ENCODE measurements around the gene DPM1.

The DPM1 gene

DNA sequence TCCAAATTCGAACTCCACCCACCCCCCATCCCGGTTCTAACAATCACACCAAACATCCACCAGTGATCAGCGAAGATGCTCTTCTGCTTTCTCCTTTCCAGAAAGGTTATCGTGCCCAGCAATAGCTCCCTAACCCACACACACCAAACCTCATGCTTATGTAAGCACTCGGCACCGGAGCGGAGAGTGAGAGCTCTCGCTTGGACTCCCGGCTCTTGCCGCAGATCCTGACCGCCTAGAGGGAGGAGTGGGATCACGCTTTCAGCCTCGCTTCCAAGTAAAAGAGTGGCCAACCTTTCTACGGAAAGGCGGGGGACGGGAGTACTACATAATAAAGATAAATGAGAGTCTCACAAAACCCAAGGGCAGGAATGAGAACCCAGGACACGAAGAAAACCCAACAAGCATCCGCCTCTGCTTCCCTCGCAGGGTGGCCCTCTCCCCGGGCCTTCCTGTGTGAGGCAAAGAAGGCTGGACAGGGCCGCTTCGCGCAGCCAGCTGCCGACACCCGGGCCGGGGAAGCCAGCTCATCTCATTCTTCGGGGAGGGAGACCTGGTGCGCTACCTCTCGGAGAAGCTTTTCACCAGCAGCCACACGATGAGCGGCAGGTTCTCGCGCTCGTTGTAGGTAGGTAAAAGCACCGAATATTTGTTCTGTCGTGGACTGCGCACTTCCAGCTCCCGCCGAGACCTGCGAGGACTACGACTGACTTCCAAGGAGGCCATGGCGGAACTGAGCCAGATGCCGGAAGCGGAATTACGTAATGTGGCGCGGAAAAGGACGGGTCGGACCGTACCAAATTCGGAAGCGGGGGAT, at the start of gene DPM1:
DPM1 (minus strand) TSS at position 735 of the 817 bp plus-strand sequence; CDS start at position 726, 9 bp downstream.
- peak; percentile 87 for DNase-seq (ENCODE audit: low read depth)

DNA sequence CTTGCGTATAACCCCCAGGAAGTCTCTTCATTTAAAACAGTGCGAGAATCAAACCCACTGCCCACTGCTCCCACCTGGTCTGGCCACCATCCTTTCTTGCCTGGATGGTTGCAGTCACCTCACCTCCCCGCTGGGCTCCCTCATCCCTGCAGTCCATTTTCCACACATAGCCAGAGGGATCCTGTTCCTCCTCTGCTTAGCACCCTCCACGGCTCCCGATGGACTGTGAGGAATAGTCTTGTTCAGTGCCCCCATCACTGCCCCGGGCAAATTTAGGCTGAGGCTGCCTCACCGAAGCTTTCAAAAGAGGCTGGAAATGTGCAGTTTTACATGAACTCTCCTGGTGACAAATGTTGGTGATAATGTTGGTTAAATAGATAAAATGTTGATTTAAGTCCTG, 46.9 kb upstream of the DPM1 start:
- DNase-seq (ENCODE audit: low read depth) = no peak

DNA sequence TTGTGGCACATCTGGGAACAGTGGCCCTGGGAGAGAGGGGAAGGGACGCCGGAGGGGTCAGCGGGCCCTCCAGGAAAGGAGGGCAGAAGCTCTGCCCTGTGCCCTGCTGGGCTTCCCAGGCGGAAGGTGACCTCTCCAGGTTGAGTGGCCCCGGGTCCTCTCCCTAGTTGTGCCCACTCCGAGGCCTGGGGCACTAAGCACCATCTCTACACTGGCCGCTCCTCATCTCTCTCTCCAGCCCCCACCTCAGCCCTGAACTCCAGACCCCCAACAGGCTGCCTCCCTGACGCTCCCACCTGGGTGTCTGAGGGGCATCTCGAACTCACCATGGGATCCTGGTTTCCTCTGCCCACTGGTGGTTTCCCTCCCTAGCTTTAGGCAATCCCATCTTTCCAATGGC, 46.4 kb upstream of the DPM1 start:
- no peak for DNase-seq (ENCODE audit: low read depth)

DNA sequence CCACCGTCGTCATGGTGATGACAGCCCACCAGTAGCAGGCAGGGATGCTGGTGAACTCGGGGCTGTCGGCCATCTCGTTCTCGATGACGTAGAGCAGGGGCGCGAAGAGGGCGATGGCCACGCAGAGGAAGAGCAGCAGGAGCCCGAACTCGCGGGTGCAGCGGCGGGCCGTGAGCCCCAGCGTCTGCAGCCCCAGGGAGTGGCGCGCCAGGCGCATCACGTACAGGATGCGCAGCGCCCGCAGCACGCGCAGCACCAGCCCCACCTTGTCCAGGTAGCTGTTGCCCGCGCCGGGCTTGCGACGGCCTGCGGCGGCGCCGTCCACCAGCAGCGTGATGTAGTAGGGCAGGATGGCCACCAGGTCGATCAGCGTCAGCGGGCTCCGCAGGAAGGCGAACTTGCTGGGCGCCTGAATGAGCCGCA, 46.0 kb upstream of the DPM1 start:
- DNase-seq (ENCODE audit: low read depth) = no peak

DNA sequence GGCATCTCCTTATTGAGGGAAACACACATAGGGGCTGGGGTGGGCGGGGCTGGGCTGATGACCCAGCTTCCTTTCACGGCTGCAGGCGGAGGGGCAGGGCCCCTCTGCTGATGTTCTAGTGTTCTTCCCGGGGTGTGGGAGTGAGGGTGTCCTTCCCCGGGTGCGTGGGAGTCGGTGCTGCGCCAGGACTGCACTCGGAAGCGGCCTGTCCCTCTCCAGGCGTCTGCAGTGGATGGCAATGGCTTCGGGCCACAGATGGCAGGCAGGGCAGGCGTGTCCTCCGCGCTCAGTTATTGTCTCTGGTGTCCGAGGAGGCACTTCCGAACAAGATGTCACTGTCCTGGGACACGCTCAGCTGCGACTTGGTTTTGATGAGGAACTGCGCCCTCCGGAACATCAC, 45.4 kb upstream of the DPM1 start:
- DNase-seq (ENCODE audit: low read depth) = no peak

DNA sequence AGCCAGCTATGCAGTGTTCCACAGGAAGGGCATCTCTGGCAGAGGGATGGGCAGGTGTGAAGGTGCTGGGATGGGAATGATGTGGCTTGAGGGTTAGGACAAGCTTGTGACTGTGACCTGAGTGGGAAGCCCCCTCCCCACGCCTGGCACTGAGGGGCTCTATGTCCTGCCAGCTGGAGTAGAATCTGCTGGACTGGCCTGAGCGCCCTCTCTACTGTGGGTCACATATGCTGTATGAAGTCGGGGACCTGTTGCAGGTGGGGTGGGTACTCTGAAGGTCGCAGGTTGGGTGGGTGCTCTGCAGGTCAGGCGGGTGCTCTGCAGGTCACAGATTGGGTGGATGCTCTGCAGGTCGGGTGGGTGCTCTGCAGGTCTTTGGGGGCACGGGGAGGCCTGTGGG, 44.3 kb upstream of the DPM1 start:
- no peak for DNase-seq (ENCODE audit: low read depth)

DNA sequence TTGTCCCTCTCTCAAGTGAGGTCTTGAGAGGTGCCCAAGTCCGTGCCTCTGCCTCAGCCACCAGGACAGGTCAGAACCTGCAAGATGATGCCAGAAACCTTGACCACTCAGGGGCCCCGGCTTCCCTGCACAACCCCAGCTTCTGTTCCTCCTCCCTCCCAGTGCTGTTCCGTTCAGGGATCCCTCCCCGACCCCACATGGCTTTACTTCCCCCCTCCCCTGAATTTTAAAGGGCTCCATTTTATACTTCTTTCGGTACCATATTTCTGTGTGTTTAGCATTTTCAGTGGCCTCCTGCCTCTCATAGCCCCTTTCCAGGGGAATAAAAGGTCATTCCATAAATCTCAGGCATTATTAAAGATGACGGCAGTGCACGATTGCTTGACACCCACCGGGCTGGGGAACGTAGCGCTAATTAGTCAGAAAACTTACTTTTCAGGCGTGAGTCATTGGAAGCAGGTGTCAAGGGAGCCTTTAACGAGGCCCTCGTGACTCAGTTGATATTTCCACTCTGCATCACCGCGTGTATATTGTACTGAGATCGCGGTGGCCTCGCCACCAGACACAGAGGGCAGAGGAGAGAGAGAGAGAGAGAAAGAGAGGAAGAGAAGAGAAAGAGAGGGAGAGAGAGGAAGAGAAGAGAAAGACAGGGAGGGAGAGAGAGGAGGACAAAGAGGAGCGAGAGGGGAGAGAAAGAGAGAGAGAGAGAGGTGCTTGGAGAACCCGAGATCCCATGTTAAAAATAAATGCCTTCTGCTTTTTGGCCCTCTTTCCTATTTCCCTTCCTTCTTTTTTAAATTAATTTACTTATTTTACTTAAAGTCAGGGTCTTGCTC, 43.3 kb upstream of the DPM1 start:
- DNase-seq (ENCODE audit: low read depth) = no peak

DNA sequence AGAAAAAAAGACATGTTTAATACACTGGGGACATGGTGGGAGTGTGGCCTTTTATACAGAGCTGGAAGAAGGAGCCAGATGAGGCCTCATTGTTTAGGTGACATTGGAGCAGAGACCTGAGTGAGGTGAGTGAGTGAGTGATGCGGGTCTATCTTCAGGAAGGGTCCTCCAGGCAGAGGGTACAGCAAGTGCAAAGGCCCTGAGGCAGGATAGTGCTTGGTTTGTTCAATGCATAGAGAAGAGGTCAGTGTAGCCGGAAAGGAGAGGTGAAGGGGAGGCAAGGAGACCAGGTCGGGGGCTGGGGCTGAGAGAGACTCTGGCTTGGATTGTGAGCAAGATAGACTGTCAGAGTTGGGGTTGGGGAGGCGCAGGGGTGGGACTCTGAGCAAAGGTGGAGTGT, 41.0 kb upstream of the DPM1 start:
- no peak for DNase-seq (ENCODE audit: low read depth)

DNA sequence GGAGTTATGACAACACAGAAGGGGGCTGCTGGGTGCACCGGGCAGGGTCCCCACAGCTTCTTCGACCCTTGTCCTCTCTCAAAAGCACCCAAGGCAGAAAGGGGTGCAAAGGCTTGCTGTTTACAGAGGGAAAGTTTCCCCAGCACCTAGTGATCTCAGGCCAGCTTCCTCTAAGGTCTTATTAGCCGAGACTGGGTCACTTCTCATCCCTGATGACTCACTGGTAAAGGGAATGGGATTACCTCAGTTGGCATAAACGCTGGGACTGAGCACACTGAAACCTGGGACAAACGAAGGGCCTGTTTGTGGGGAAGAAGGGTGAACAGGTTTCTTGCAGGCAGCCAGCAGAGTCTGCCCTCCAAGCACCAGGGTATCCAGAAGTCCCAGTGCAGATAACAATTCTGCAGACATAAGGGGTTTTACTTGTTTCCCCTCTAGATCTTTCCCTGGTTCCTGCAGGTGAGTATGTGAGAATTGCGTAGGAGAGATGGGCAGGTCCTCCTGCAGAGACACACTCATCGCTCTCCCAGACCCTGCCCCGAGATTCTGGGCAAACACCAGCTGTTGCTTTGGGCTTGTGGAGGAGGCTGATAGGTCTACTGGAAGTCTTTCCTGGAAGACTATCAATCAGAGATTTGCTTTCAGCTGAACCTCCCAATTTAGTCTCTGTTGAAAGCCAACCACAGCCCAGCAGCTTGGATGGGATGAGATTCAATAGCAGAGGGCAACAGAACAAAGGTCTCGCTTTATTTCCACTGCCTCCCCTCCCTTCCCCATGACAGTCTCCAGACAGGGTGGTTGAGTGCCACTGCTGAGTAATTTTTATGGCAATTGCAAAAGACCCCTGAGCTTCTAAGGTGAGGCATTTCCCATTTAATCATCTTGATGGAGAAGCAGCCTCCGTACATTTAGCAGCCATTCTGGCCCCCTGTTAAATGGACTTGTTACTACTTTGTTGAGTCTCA, 38.9 kb upstream of the DPM1 start:
- peak; percentile 58 for DNase-seq (ENCODE audit: low read depth)

DNA sequence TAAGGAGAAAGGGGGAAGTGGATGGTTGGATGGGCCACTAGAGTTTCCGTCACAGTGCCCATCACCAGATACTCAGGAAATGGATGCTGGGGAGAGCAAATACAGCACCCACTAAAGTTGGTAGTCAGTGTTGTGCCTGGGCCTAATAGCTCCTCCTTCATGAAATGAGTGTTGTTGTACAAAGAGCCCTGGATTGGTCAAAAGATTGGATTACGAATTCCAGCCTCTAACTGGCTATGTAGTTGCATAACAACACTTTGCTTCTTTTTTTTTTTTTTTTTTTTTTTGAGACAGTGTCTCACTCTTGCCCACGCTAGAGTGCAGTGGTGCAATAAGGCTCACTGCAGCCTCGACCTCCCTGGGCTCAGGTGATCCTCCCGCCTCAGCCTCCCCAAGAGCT, 37.2 kb upstream of the DPM1 start:
- DNase-seq (ENCODE audit: low read depth) = peak; percentile 62

DNA sequence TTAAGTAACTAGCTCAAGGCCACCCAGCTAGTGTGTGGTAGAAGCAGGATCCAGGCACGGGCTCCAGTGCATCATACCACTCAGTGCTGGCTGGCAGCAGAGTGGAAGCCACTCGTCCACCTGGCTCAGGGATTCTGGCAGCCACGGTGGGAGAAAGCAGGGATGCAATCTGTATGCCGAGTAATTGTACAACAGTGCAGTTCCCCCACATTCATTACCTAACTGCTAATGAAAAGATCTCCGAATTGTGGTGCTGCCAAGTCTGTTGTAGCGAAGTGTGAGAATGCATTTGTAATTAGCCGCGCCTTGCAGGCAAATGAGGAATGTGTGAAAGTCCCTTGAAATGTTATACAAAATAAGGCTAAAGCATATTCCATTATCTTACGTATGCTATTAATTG, 35.5 kb upstream of the DPM1 start:
- no peak for DNase-seq (ENCODE audit: low read depth)

DNA sequence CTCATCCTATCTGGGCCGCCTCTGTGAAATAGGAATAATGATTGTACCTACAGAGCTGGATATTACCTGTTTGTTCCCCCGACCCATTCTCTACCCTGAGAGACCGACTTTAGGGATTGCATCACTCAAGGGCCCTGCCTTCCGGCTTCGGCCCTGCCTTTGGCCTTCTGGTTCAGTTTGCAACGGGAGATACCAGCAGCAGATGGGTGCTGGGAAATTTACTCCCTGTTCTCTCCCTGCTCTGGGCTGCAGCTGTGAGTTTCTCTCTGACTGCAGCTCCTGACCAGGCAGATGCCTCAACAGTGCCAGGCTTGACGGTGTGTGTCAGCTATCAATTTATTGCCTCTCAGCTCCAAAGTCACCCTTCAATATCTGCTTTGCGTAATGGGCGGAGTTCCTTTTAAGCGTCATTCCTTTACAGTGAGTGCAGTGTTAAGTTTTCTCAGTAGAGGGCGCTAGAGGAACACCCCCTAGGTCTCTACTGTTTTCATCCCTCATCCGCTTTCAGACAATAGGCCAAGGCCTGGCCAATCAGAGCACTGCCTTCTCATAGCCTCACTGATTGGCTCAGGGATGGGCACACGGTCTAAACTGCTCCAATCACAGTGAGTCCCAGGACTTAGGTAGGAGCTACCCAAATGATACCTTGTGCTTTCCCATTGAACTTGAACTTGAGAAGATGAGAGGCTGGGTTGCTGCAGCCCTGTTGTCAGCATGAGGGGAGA, 34.6 kb upstream of the DPM1 start:
- DNase-seq (ENCODE audit: low read depth) = peak; percentile 72

DNA sequence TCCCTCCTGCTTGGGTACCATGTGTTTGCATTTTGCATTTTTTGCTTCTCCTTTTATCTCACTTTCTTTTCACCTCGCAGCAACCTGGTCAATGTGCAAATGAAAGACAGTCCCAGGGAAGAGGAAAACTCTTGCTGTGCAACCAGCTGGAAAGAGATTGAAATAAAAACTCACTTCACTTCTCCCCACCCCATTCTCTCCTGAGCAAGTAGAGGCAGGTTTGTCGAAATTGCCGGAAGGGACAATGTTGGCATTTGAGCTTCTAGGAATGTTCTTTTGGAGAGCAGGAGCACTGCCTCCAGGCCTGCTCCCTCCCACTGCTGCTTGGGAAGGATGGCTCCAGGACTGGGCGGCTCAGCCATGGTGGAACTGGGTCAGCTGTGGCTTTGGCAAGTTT, 34.0 kb upstream of the DPM1 start:
- no peak for DNase-seq (ENCODE audit: low read depth)

DNA sequence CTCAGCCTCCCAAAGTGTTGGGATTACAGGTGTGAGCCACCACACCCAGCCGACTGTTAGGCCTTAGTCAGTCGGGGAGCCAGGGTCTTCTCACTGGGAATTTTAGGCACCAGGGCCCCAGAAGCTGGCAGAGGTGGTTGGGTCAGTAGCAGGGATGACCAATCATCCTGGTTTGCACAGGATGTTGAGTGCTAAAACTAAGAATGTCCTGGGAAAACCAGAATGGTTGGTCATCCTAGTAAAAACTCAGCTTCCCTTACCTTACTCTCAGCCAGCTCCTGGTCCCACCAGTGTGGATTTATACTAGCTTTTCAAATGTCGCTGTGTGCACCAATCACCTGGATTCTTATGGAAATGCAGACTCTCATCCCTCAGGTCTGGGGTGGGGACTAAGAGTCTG, 32.7 kb upstream of the DPM1 start:
- peak; percentile 48 for DNase-seq (ENCODE audit: low read depth)

DNA sequence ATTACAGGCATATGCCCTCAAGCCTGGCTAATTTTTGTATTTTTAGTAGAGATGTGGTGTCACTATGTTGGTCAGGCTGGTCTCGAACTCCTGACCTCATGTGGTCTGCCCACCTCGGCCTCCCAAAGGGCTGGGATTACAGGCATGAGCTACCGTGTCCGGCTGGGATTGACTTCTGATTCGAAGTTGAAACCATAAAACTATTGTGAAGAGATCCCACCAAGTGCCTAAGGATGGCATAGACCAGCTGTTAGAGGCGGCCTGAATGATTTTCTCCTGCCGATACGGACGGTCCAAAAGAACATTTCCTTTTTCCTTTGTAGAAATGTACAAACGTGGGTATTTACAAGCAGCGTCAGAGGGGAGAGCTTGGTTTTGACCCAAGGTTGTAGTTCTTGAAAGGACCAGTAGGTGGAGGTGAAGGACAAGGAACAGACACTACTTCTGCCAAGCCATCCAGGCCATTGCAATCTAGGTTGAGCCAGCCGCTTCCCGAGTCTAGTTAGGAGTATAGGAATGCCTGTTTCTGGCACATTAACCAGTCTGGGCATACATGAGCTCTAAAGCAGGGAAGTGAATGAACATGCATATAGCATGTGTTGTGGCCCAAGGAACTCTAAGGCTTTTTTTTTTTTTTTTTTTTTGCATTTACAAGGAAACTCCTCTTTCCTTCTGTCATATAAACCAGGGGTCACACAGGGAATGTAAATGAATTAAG, 29.3 kb upstream of the DPM1 start:
- peak; percentile 87 for DNase-seq (ENCODE audit: low read depth)

DNA sequence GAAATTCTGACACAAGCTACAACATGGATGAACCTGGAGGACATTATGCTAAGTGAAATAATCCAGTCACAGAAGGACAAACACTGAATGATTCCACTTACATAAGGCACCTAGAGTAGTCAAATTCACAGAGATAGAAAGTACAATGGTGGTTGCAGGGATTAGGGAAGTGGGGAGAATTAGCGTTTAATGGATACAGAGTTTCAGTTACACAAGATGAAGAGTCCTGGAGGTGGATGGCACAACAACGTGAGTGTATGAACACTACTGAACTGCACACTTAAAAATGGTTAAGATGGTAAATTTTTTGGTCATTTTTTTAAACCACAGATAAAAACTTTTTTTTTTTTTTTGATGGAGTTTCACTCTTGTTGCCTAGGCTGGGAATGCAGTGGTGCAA, 25.0 kb upstream of the DPM1 start:
- no peak for DNase-seq (ENCODE audit: low read depth)

DNA sequence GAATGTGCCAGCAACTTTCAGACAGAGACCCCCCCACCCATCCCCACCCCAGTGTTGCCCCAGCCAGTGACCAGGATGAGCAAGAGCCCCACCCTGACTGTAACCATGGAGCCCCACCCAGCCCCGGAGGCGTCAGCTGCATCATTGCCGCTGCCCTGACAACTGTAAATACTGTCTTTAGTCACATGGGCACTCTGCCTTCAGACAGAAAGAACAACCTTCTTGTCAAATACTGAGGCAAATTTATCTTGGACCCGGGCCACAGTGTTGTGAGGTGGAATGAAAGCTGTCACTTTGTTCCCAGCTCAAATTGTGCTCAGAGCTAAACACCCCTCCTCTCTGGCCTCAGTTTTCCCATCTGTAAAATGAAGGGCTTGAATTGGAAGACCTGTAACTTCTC, 24.0 kb upstream of the DPM1 start:
- peak; percentile 71 for DNase-seq (ENCODE audit: low read depth)

DNA sequence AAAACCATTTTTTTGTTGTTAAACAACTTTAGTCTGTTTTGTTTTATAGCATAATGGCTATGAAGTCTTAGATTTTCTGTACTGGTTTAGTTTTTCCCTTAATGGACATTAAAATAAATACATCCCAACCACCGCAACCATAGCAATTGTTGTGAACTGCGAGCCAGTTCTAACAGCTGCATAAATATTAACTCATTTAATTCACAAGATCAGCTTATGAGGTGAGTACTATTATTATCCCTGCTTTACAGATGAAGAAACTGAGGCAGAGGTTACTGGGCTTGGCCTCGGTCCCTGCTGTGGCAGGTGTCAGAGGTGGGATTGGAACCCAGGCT, 23.3 kb upstream of the DPM1 start:
- no peak for DNase-seq (ENCODE audit: low read depth)

DNA sequence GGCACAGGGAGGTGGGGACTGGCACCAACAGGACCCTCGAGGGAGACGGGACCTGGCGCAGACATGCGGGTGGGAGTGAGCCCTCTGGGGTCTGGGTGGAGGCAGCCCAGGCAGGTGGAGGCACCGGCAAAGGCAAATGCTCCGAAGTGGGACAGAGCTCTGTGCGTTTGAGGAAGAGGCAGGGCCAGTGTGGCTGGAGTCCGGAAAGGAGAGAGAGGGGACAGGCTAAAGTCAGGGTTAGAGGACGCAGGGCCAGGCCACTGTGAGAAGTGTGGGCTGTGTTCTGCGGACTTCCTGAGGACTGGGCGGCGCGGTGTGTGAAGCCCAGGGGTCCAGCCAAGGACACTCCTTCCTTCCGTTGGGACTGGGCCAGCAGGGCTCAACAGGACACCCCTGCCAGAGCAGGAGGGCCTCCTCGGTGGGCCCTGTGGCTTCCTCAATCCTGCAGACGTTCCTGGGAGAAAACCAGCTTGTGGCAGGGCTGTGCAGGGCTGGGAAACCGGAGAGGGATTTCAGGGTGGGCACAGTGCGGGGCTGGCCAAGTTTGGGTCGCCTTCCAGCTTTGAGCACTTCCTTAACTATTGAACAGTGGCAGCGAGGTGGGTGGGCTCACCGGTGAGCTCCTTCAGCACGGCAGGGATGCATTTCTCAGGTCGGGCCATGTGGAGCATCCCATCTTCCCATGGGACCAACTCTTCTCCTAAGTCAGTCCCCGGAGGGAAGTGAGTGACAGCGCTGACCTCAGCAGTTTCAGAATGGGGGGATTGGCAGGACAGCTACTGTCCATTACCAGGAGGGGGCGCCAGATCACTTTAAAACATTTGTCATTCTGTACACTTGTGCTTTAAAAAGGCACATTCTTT, 22.8 kb upstream of the DPM1 start:
- DNase-seq (ENCODE audit: low read depth) = peak; percentile 75

Measured in EH (cell line).